Amniotic epithelial cell (primary cell): Measurements from ENCODE around the gene SEMA4C.
"Not testable (repeated sequence)": the region's sequence is repeated elsewhere in the genome, so short reads cannot be mapped to it uniquely, and the experiment has no call there.

Experiments used
- DNase-seq: peaks from one replicate; pipeline ENCODE4 v3.0.0-alpha.2; 2010; ENCODE audit warnings: low read depth

The SEMA4C gene

DNA sequence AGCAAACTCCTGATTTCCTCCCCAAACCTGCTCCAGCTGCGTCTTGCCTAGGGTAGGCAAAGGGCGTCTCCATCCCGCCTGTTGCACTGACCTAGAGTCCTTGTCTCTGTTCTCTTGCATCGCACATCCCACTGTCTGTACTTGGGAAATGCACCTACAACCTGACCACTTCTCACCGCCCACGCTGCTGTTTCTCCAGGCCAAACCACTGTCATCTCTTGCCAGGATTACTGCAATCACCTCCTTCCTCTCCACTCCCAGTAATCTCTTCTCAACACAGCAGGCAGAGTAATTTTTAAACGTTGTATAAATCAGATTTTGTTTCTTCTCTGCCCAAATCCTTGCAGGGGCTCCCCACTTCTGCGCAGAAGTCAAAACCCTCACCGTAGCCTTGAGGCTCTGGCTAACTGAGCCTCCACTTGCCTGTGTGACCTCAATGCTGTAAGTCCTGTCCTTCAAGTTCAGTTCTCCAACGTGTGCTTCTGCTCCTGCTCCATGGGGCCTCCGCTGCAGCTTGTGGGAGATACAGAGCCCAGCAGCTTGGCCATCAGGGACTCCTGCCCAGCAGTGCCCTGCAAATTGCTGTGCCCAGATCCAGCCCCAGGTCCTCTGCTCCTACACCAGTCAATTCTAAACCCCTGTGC, 27.7 kb upstream of the SEMA4C start:
- peak; percentile 87 for DNase-seq

GRCh38 chr2:96895746-96896651, 26.1 kb upstream of the SEMA4C start:
- DNase-seq, result no peak

GRCh38 chr2:96895032-96895745, 25.3 kb upstream of the SEMA4C start:
- no peak for DNase-seq

GRCh38 chr2:96894151-96894531, 24.3 kb upstream of the SEMA4C start:
- DNase-seq, result no peak

DNA sequence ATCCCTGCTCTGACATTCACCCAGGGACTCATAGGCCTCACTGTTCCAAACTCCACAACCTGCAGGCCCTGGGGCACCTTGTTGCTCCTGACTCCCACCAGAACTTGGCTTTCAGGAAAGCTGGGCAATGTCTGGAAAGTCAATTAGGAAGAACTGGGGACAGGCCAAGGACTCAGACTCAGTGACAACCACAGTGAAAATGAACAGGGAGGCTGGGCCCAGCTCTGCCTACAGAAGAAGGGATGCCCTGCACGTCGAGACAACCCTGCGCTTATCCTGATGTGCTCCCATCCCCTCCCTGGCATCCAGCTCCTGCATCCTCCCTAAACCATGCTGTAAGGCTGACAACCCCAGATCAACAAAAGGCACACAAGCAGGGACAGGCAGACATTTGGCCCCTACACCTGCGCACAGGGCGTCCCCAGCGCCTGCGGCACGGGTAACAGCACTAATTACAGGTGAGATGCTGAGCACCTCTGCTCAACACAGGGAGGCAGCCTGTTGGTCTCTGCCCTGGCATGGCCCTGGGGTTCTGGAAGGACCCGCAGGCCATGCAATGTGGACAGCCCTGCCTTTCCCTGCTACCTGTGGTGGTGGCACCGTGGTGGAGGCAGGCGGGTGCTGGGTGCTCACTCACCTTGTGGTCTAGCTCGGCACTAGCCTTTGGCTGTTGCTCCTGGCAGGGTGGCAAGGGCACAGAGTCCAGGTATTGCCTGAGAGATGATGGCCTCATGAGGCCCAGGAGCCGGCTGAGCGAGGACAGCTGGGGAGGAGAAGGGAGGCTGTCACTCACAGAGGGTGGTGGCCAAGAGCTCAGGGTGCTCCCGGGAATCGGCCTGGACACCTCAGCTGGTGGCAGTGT, 23.6 kb upstream of the SEMA4C start:
- no peak for DNase-seq

- DNase-seq, result peak; percentile 51
Measured at GRCh38 chr2:96891591-96892333, 21.9 kb upstream of the SEMA4C start.

- no peak for DNase-seq
Measured at GRCh38 chr2:96890726-96891385, 21.0 kb upstream of the SEMA4C start.

DNA sequence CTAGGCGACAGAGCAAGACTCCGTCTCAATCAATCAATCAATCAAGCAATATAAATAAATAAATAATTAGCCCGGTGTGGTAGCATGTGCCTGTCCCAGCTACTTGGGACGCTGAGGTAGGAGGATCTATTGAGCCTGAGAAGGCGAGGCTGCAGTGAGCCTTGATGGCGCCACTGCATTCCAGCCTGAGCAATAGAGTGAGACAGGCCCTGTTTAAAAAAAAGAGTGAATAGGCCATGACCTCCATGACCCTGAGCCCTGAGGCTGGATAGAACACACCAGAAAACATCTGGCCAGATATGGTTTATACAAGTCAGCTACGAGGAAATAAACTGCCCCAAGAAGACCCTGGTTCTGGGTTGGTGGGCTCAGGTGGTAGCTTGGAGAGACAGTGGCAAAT, 20.4 kb upstream of the SEMA4C start:
- DNase-seq, result no peak

GRCh38 chr2:96889502-96889901, 19.6 kb upstream of the SEMA4C start:
- not testable (repeated sequence) for DNase-seq

GRCh38 chr2:96888072-96889011, 18.5 kb upstream of the SEMA4C start:
- no peak for DNase-seq

DNA sequence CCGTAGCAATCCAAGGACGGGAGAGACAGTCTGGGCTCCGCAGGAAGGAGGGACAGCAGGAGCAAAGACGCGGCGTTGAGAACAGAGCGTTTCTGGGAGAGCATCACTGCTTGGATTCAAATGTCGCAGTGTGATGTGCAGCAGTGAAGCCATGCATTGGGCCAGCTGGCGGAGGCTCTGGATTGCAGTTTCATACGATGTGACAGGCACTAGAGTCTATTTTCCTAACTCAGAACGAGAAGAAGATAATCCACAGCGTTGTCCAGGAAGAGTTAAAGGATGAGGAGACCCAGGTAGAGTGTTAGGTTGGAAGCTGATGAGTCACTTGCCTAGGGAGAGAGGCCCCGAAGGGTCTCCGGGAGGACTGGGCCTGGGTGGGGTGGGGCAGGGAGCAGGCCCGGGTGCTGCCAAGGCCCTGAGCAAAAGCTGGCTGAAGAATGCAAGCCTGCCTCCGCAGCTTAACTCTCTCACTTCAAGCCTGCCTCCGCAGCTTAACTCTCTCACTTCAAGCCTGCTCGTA, 17.7 kb upstream of the SEMA4C start:
- DNase-seq, result peak; percentile 26

DNA sequence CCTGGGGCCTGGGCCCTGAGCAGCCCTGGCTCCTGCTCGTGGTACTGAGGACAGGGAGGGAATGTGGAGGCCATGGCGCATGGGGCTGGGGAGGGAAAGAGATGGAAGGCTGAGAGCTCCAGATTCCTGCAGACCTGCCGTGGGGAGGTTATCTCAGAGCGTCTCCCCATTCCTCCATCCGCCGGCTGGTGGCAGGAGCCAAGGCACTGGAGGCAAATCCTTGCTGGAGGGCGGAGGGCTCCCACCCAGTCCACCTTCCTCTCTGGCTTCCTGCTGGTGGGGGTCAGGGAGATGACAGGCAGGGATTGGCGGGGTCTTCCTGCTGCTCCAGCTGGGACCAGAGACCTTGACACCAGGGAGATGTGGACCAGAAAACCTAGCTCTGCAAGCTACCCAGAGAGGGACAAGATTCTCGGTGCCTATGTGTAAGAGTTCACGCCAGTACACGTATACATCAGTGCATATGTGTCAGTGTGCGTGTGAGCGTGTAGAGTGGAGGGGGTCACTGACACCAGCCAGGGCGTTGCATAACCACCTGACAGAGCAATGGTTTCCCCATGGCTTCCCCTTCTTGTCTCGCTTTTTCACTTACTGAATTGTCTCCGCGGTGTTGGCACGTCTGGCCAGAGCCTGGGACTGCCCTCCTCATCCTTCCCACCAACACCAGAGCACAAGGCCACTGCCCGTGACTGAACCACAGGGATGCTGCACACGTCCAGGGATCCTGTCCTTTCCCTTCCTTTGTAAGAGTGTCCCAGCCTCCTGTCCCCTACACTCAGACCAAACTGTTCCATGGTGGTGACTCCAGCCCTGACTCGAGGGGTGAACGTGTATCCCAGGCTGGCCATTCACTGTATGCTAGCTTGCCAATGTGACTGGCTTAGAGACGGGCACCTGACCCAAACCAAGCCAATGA, 15.8 kb upstream of the SEMA4C start:
- DNase-seq, result no peak

- no peak for DNase-seq
Measured at GRCh38 chr2:96884299-96885094, 14.6 kb upstream of the SEMA4C start.

DNA sequence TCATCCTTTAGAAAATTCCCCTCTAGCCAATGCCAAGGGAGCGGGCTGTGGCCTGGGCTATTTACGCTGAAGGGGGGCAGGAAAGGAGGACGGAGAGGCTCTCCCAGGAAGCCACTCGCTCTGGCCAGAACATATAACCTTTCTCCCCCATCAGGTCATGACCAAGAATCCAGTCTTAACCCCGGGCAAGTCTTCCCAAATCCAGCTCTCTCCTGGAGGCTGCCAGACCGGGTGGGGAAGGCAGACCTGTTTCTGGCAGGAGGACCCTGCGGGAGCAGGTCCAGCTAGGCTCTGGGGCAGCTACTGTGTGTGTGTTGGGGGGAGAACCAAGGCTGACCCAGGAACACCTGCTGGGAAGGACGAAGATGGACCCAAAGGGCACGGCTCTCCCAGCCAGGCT, 13.4 kb upstream of the SEMA4C start:
- no peak for DNase-seq

DNA sequence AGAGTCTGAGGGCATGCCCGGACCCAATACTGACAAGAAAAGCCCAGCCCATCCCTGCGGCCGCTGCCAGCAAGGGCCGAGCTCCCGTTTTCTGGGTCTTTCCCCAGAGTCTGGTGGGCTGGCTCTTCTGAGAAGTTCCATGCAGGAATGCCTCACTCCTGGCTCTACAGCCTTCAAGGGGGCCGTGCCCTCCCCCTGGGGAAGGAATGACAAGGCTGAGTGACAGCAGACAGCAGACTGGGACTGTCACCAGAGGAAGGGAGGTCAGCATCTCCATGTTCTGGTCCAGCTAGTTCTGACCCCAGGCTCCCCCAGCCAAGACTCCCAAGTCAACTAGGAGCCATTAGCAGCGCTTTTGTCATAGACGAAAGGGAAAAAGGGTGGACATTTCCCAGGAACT, 13.0 kb upstream of the SEMA4C start:
- no peak for DNase-seq

DNA sequence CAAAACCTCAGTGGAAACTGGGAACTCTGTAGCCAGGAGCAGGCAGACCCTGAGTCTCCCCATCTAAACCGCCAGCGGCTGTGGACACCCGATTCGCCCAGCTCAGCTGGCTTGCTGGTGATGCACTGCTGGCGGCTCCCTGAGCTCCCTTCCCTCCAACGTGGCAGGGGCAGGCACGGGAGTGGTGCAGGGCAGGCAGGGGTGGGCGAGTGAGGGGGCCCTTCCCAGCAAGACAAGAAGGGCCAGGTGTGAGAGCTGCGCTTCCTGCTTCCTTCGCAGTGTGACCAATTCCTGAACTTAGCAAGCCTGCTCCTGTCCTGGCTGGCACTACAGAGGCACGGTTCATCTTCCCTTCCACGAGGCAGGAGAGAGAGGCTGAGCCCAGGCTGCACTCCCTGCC, 12.3 kb upstream of the SEMA4C start:
- DNase-seq, result no peak
